ENCODE data around the gene GRAP2.
"Not testable (repeated sequence)": the region's sequence is repeated elsewhere in the genome, so short reads cannot be mapped to it uniquely, and the experiment has no call there.

GRAP2 gene

DNA sequence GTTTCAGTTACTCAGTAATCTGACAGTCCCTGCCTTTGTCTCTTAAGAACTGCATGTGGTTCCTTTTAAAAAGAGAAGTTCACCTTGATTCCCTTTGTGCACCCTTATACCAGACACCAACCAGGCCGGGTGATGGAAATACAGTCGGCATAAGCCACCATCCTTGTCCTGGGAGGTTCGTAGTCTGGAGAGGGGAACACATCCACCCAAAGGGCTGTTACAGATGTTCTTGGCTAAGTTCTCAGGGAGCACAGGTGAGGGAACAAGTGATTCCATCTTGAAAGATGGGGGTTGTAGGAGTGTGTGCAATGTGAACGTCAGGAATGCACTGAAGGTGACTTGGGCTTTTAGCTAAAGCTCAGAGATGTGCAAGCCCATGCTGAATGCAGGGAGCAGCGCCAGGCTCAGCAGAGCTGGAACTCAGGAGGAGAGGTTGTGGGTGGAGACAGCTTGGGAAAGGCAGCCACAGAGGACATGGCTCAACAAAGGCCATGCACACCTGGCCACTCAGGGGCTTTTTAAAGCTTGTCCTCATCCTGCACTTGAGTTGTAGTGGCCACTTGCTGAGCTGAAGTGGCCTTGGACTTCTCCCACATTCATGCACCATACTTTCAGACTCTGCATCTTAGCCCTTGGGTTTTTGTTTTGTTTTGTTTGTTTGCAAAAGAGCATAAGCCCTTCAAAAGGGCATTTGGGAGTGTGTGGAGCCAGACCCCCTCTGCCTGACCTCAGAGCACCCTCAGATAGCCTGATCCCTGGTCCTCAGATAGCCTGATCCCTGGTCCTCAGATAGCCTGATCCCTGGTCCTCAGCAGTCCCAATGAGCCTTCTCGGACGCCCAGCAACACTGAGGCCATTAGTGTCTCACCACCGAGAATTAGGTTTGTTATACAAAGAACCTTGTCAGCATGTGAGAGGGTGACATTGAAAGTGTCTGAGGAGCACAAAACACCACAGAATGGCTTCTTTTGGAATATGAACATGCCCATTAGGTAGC, 46.6 kb downstream of the GRAP2 start:
- H3K4me2 ChIP-seq (ENCODE audit: low read depth, low read length): no peak overlapping the region
- H3K4me1 ChIP-seq (ENCODE audit: low read length): peaks cover 29% of the 10 kb centered on the region
- H3K36me3 ChIP-seq (replicated peaks; ENCODE audit: insufficient read depth, low read length): no peaks in the 10 kb centered on the region
- H2AFZ ChIP-seq (ENCODE audit: low read length): no peak overlapping the region
- peaks cover 6% of the 10 kb centered on the region for H3F3A ChIP-seq (ENCODE audit: insufficient read depth, low read length)
- no peaks in the 10 kb centered on the region for H3K9me3 ChIP-seq (replicated peaks; ENCODE audit: insufficient read depth, low read length)
- H3K27me3 ChIP-seq (replicated peaks; ENCODE audit: insufficient read depth, low read length): no peaks in the 10 kb centered on the region
- DNase-seq: no peak
- H3K4me3 ChIP-seq (ENCODE audit: low read length): no peak overlapping the region
- H3K79me2 ChIP-seq (ENCODE audit: low read length): no peaks in the 10 kb centered on the region
- TF ChIP-seq EZH2phosphoT487 (IDR thresholded peaks at IDR 0.05; ENCODE audit: low read length) (no peak), CTCF (IDR thresholded peaks at IDR 0.05; ENCODE audit: low read length) (no peak), EZH2 (optimal IDR thresholded peaks at IDR 0.05; ENCODE audit: low read depth, low read length) (no peak)
- no peaks in the 10 kb centered on the region for H3K9me2 ChIP-seq (replicated peaks; ENCODE audit: insufficient read depth, low read length)
- no peak overlapping the region for H3K9ac ChIP-seq (ENCODE audit: low read length)
- H4K20me1 ChIP-seq (ENCODE audit: insufficient read depth, low read length): no peaks in the 10 kb centered on the region
- no peak overlapping the region for H3K27ac ChIP-seq (ENCODE audit: low read length)

GRCh38 chr22:39949964-39950737, 49.3 kb downstream of the GRAP2 start:
- DNase-seq: no peak
- Histone ChIP-seq H3K27ac (ENCODE audit: low read length) (no peak overlapping the region), H3K9me2 (replicated peaks; ENCODE audit: insufficient read depth, low read length) (no peaks in the 10 kb centered on the region), H3K4me3 (ENCODE audit: low read length) (no peak overlapping the region), H3K9me3 (replicated peaks; ENCODE audit: insufficient read depth, low read length) (no peaks in the 10 kb centered on the region), H3K79me2 (ENCODE audit: low read length) (no peaks in the 10 kb centered on the region), H3K36me3 (replicated peaks; ENCODE audit: insufficient read depth, low read length) (no peaks in the 10 kb centered on the region), H3K9ac (ENCODE audit: low read length) (no peak overlapping the region), H3F3A (ENCODE audit: insufficient read depth, low read length) (peaks cover 6% of the 10 kb centered on the region), H2AFZ (ENCODE audit: low read length) (no peak overlapping the region), H3K4me1 (ENCODE audit: low read length) (peaks cover 31% of the 10 kb centered on the region), H4K20me1 (ENCODE audit: insufficient read depth, low read length) (no peaks in the 10 kb centered on the region), H3K27me3 (replicated peaks; ENCODE audit: insufficient read depth, low read length) (no peaks in the 10 kb centered on the region), H3K4me2 (ENCODE audit: low read depth, low read length) (no peak overlapping the region)
- TF ChIP-seq CTCF (IDR thresholded peaks at IDR 0.05; ENCODE audit: low read length): no peak
- no peak for TF ChIP-seq EZH2phosphoT487 (IDR thresholded peaks at IDR 0.05; ENCODE audit: low read length)

DNA sequence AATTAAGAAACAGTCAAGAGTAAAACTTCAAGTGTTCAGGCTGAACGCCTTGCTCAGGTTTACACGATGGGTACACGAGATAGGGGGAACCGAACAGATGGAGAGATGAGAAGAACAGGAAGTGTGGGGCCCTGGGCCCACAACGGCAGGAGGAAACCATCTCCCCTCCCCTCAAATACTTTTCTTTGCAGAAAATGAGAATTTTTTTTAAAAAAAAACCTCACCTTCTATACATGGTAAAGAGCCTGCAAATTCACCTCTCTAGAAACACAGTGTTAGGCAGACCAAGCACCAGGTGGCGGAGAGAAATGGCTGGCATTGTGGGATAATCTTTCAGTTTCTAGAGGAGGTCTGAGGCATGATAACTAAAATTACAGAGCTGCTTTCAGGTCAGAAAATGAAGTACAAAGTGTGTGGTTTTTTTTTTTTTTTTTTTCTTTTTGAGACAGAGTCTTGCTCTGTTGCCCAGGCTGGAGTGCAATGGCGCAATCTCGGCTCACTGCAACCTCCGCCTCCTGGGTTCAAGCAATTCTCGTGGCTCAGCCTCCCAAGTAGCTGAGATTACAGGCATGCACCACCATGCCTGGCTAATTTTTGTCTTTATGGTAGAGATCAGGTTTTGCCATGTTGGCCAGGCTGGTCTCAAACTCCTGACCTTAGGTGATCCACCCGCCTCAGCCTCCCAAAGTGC, 50.9 kb downstream of the GRAP2 start:
- H4K20me1 ChIP-seq (ENCODE audit: insufficient read depth, low read length); H2AFZ ChIP-seq (ENCODE audit: low read length); H3F3A ChIP-seq (ENCODE audit: insufficient read depth, low read length); H3K9ac ChIP-seq (ENCODE audit: low read length); H3K9me3 ChIP-seq (replicated peaks; ENCODE audit: insufficient read depth, low read length); H3K9me2 ChIP-seq (replicated peaks; ENCODE audit: insufficient read depth, low read length); H3K27me3 ChIP-seq (replicated peaks; ENCODE audit: insufficient read depth, low read length); H3K4me3 ChIP-seq (ENCODE audit: low read length); H3K36me3 ChIP-seq (replicated peaks; ENCODE audit: insufficient read depth, low read length); H3K79me2 ChIP-seq (ENCODE audit: low read length): not testable (repeated sequence)
- Histone ChIP-seq H3K4me1 (ENCODE audit: low read length) (peaks cover 32% of the 10 kb centered on the region), H3K27ac (ENCODE audit: low read length) (peak overlapping the region; percentile 58; the same call in 1 of the 2 replicates), H3K4me2 (ENCODE audit: low read depth, low read length) (peak overlapping the region; percentile 57; the same call in 1 of the 2 replicates)
- DNase-seq: peak; percentile 84
- TF ChIP-seq CTCF (IDR thresholded peaks at IDR 0.05; ENCODE audit: low read length): peak; percentile 28; the same call in 1 of the 2 replicates
